Astrocyte of the spinal cord (primary cell): ENCODE data around the gene ANKMY1.

Source experiments
- DNase-seq: peaks from one replicate; pipeline ENCODE4 v3.0.0; 2011; ENCODE audit warnings: low read depth, low spot score
- H3K4me3 ChIP-seq: 2 replicates; pipeline ENCODE4 v1.5.1; 2011; ENCODE audit warnings: low read depth, mild to moderate bottlenecking, low read length, moderate library complexity
- CTCF ChIP-seq: IDR thresholded peaks from 2 replicates; pipeline ENCODE4 v1.5.1; 2012; ENCODE audit warnings: low read depth, mild to moderate bottlenecking, low read length, inconsistent platforms
- in situ Hi-C: cut with HindIII; loops from 2 replicates; pipeline ENCODE4 v1.10.0; 2017; ENCODE audit warnings: low sequenced_read_pairs

ANKMY1 gene

GRCh38 chr2:240503375-240503774 lies 54.4 kb downstream of the ANKMY1 start:
- DNase-seq = no peak
- in situ Hi-C loops = no loop called here
- H3K4me3 ChIP-seq = no peak overlapping the region
- no peak for TF ChIP-seq CTCF

GRCh38 chr2:240502430-240503121 lies 55.2 kb downstream of the ANKMY1 start:
- DNase-seq = no peak
- in situ Hi-C loops = no loop called here
- H3K4me3 ChIP-seq = no peak overlapping the region
- TF ChIP-seq CTCF = no peak

- no peak for TF ChIP-seq CTCF
- no peak overlapping the region for H3K4me3 ChIP-seq
- in situ Hi-C loops = no loop called here
- DNase-seq = no peak
Measured at GRCh38 chr2:240502059-240502429, 55.7 kb downstream of the ANKMY1 start.

- in situ Hi-C loops = no loop called here
- TF ChIP-seq CTCF = no peak
- no peak overlapping the region for H3K4me3 ChIP-seq
- no peak for DNase-seq
Measured at GRCh38 chr2:240501531-240501991, 56.2 kb downstream of the ANKMY1 start.

GRCh38 chr2:240500561-240501423 lies 57.0 kb downstream of the ANKMY1 start:
- no peak for TF ChIP-seq CTCF
- no peak for DNase-seq
- in situ Hi-C loops = no loop called here
- no peak overlapping the region for H3K4me3 ChIP-seq

GRCh38 chr2:240499309-240500301 lies 58.2 kb downstream of the ANKMY1 start:
- in situ Hi-C loops = no loop called here
- no peak for DNase-seq
- TF ChIP-seq CTCF = no peak
- no peak overlapping the region for H3K4me3 ChIP-seq
